Mucosa of descending colon (tissue), 3 donors: ENCODE results near the gene NPFFR1. TPM values are rescaled to one million over a fixed set of nuclear protein-coding genes. Genes with fewer than 3 reads are reported as not detected.

ENCODE experiments used
- ATAC-seq: fragments of 200-7000 bp; cut with Tn5 transposase; one replicate; pipeline ENCODE4 v1.9.1; 2020; ENCODE audit warnings: mild to moderate bottlenecking, moderate library complexity
- DNase-seq, 3 donors: peaks; one replicate each; pipeline ENCODE4 v3.0.0-alpha.2; 2020
- H3K36me3 ChIP-seq: fragments of 200-600 bp; one replicate; pipeline ENCODE4 v1.8.0; 2021; ENCODE audit warnings: low read depth, mild to moderate bottlenecking
- H3K4me1 ChIP-seq: fragments of 200-600 bp; one replicate; pipeline ENCODE4 v1.8.0; 2021; ENCODE audit warnings: low read depth, mild to moderate bottlenecking
- H3K4me3 ChIP-seq: fragments of 200-600 bp; one replicate; pipeline ENCODE4 v1.8.0; 2021; ENCODE audit warnings: mild to moderate bottlenecking
- H3K9me3 ChIP-seq: fragments of 200-600 bp; one replicate; pipeline ENCODE4 v1.8.0; 2021; ENCODE audit warnings: mild to moderate bottlenecking
- intact Hi-C, 2 donors: fragments of 100-400 bp; cut with DNase I in 1 of 2; cut with micrococcal nuclease in 1 of 2; formaldehyde crosslinking; loops; one replicate each; pipeline versions ENCODE4 v1.11.0 to v1.11.1; 2022; cut with DNase I, micrococcal nuclease
- total RNA-seq, 3 donors: library from RNA; stranded (reverse); fragmentation: NEBNext Ultra II Directional in 2 of 3; extraction: Animal tissue kit (Norgen Biotek cat#: 25700) in 2 of 3; gene quantifications; one replicate each; pipeline versions ENCODE4 v1.2.1 to v1.2.4, GENCODE V29; 2021 to 2023
- TF ChIP-seq, protein P1 (sequence below): fragments of 200-600 bp; IDR thresholded peaks from one replicate; pipeline ENCODE4 v1.8.0; 2022; ENCODE audit warnings: antibody characterized with exemption, mild to moderate bottlenecking
- donor health status: DM: no; HTN: no; CAD: no; lungs with moderate emphysema.
- donor health status: DM: no; HTN: no; CAD: no.
- donor health status: DM: no; HTN: yes; CAD: no.

Gene NPFFR1
- total RNA-seq, 3 donors from 2014 or later, result 0.06 to 0.10 (median 0.06) TPM

DNA sequence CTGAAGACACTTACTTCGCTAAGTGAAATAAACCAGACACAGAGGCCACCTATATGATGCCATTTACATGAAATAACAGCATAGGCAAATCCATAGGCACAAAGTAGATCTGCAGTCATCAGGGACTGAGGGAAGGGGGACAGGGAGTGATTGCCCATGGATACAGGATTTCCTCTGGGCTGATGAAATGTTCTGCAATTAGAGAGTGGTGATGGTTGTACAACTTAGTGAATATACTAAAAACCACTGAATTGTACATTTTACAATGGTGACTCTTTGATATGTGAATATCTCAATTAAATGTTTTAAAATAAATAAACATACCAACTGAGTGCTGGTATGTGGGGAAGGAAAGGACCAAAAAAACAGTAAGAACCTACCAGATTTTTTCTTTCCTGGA is 70.9 kb downstream of the NPFFR1 start:
- ATAC-seq (no peak), DNase-seq (no peak)
- intact Hi-C loops, result no loop called here
- Histone ChIP-seq H3K4me1 (no peaks in the 10 kb centered on the region), H3K9me3 (no peaks in the 10 kb centered on the region), H3K36me3 (no peaks in the 10 kb centered on the region), H3K4me3 (no peak overlapping the region)
- TF ChIP-seq, protein P1, sequence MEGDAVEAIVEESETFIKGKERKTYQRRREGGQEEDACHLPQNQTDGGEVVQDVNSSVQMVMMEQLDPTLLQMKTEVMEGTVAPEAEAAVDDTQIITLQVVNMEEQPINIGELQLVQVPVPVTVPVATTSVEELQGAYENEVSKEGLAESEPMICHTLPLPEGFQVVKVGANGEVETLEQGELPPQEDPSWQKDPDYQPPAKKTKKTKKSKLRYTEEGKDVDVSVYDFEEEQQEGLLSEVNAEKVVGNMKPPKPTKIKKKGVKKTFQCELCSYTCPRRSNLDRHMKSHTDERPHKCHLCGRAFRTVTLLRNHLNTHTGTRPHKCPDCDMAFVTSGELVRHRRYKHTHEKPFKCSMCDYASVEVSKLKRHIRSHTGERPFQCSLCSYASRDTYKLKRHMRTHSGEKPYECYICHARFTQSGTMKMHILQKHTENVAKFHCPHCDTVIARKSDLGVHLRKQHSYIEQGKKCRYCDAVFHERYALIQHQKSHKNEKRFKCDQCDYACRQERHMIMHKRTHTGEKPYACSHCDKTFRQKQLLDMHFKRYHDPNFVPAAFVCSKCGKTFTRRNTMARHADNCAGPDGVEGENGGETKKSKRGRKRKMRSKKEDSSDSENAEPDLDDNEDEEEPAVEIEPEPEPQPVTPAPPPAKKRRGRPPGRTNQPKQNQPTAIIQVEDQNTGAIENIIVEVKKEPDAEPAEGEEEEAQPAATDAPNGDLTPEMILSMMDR, result no peak

DNA sequence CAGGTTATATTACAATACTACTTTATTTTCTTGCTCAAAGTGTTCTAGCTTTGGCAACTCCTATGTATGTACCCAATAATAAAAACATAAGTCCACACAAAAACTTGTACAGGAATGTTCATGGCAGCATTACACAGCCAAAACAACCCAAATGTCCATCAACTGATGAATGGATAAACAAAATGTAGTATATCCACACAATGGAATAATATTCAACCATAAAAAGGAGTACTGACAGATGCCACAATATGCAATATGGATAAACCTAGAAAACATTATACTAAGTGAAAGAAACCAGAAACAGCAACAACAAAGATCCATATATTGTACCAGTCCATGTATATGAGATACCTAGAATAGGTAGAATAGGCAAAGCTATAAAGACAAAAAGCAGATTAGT is 71.5 kb downstream of the NPFFR1 start:
- Histone ChIP-seq H3K9me3 (no peaks in the 10 kb centered on the region), H3K4me1 (no peaks in the 10 kb centered on the region), H3K36me3 (no peaks in the 10 kb centered on the region), H3K4me3 (no peak overlapping the region)
- TF ChIP-seq, protein P1, result no peak
- ATAC-seq (no peak), DNase-seq (no peak)
- intact Hi-C loops, result no loop called here

DNA sequence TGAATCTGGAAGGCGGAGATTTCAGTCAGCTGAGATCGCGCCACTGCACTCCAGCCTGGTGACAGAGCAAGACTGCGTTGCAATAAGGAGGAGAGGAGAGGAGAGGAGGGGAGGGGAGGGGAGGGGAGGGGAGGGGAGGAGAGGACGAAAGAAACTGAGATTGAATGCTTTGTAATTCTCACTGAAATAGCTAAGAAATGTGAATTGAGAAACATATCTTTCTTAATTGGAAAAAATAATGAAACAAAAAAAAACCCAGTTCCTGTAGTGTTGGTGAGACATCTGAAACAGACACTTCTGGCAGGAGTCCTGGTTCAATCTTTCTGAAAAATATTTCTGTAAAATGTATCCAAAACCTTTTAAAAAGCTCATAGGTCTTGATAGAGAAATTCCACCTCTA is 77.0 kb downstream of the NPFFR1 start:
- ATAC-seq (no peak), DNase-seq (no peak)
- Histone ChIP-seq H3K36me3 (no peaks in the 10 kb centered on the region), H3K9me3 (no peaks in the 10 kb centered on the region), H3K4me1 (no peaks in the 10 kb centered on the region), H3K4me3 (no peak overlapping the region)
- intact Hi-C loops, result no loop called here
- TF ChIP-seq, protein P1, result no peak

DNA sequence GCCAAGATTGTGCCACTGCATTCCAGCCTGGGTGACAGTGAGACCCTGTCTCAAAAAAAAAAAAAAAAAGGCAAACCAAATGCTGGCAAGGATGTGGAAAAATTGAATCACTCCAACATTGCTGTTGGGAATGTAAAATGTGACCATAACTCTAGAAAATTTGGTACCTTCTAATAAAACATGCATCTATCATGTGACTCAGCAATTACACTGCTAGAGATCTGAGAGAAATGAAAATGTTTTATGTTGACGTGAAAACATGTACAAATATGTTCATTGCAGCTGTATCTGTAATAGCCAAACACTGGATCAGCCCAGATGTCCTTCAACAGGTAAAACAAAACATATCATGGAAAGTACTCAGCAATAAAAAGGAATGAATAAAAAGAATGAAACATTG is 82.7 kb downstream of the NPFFR1 start:
- TF ChIP-seq, protein P1, result no peak
- no peaks in the 10 kb centered on the region for H3K9me3 ChIP-seq
- no peak for ATAC-seq

DNA sequence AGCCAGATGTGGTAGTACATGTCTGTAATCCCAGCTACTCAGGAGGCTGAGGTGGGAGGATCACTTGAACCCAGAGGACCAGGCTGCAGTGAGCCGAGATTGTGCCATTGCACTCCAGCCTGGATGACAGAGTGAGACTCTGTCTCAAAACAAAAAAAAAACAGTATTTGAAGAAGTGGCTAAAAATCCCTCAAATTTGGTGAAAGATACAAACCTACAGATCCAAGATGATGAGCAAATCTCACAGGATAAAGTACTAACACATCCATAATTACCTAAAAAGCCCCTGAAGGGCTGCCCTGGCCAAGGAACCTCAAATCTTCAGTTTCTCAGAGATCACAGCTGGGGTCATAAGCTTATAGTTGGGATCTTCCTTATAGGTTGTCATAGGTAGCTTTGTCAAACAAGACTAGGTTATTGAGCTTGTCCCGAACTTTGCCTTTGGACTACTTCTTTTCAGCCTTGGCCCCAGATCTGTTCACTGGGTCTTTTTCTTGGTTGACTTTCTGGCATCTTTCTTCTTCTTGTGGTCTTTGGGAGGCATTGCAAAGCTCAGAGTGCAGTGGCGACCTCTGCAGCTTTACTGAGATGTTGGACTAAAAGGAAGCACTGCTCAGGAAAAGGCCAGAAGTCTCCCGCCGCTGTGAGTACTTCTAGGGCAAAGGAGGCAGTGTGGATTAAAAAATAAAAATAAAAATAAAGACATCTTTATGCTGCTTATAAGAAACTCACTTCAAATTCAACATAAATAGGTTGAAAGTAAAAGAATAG is 84.9 kb downstream of the NPFFR1 start:
- DNase-seq (no peak), ATAC-seq (no peak)
- no peak overlapping the region for H3K4me3 ChIP-seq
- intact Hi-C loops, result no loop called here
- H3K36me3 ChIP-seq, result no peaks in the 10 kb centered on the region
- TF ChIP-seq, protein P1, result no peak
- no peaks in the 10 kb centered on the region for H3K4me1 ChIP-seq
- H3K9me3 ChIP-seq, result no peaks in the 10 kb centered on the region

More for the DNA sequence above, 82.7 kb downstream of the NPFFR1 start:
- intact Hi-C loops, result no loop called here
- DNase-seq, result no peak
- H3K4me1 ChIP-seq, result no peaks in the 10 kb centered on the region
- H3K4me3 ChIP-seq, result no peak overlapping the region
- no peaks in the 10 kb centered on the region for H3K36me3 ChIP-seq

Other genes with a start within 250 kb of the NPFFR1 start
- 10 to 100 TPM in 1 of 3 donors, 1 to 10 TPM in 2; 7.3 to 13.6 (median 8.7) TPM for gene MACROH2A2, start 231.2 kb downstream of the NPFFR1 start, total RNA-seq
- 10 to 100 TPM; 21.0 to 23.0 (median 22.7) TPM for gene AIFM2, start 151.2 kb downstream of the NPFFR1 start, total RNA-seq
- 10 to 100 TPM; 15.3 to 19.7 (median 15.8) TPM for gene TYSND1, start 137.3 kb downstream of the NPFFR1 start, total RNA-seq
- 100 to 1,000 TPM in 1 of 3 donors, 10 to 100 TPM in 2; 77.5 to 102 (median 78.1) TPM for gene SAR1A, start 113.5 kb downstream of the NPFFR1 start, total RNA-seq
- gene PPA1, start 50.6 kb downstream of the NPFFR1 start, total RNA-seq, result 100 to 1,000 TPM in 2 of 3 donors, 10 to 100 TPM in 1; 97.1 to 166 (median 100) TPM
- gene LRRC20, start 98.6 kb upstream of the NPFFR1 start, total RNA-seq, result 10 to 100 TPM in 1 of 3 donors, 1 to 10 TPM in 2; 2.9 to 14.5 (median 5.4) TPM
- gene EIF4EBP2, start 120.1 kb upstream of the NPFFR1 start, total RNA-seq, result 100 to 1,000 TPM in 2 of 3 donors, 10 to 100 TPM in 1; 88.1 to 131 (median 105) TPM
- not detected for gene NODAL, start 157.7 kb upstream of the NPFFR1 start, total RNA-seq
- 10 to 100 TPM in 1 of 3 donors, 1 to 10 TPM in 2; 1.9 to 15.9 (median 3.2) TPM for gene PALD1, start 194.8 kb upstream of the NPFFR1 start, total RNA-seq